ENCODE measurements around the gene LIMCH1.
"Not testable (repeated sequence)": the region's sequence is repeated elsewhere in the genome, so short reads cannot be mapped to it uniquely, and the experiment has no call there.

Gene LIMCH1

GRCh38 chr4:41711654-41712053 lies 173.7 kb downstream of the LIMCH1 start:
- not testable (repeated sequence) for H3K4me1 ChIP-seq (ENCODE audit: control insufficient read depth, insufficient read depth, low read length); H3K4me3 ChIP-seq (ENCODE audit: low read length); H3K36me3 ChIP-seq (ENCODE audit: control insufficient read depth, insufficient read depth, low read length); H3K9me3 ChIP-seq (ENCODE audit: control insufficient read depth, low read length); H3K27me3 ChIP-seq (ENCODE audit: control insufficient read depth, insufficient read depth, low read length); H3K9ac ChIP-seq (ENCODE audit: low read length)

GRCh38 chr4:41712425-41712824 lies 174.5 kb downstream of the LIMCH1 start:
- no peaks in the 10 kb centered on the region for H3K4me1 ChIP-seq (ENCODE audit: control insufficient read depth, insufficient read depth, low read length)
- no peak overlapping the region for H3K4me3 ChIP-seq (ENCODE audit: low read length)
- H3K9me3 ChIP-seq (ENCODE audit: control insufficient read depth, low read length) = no peaks in the 10 kb centered on the region
- H3K36me3 ChIP-seq (ENCODE audit: control insufficient read depth, insufficient read depth, low read length) = no peaks in the 10 kb centered on the region
- H3K27me3 ChIP-seq (ENCODE audit: control insufficient read depth, insufficient read depth, low read length) = no peaks in the 10 kb centered on the region
- no peak overlapping the region for H3K9ac ChIP-seq (ENCODE audit: low read length)

DNA sequence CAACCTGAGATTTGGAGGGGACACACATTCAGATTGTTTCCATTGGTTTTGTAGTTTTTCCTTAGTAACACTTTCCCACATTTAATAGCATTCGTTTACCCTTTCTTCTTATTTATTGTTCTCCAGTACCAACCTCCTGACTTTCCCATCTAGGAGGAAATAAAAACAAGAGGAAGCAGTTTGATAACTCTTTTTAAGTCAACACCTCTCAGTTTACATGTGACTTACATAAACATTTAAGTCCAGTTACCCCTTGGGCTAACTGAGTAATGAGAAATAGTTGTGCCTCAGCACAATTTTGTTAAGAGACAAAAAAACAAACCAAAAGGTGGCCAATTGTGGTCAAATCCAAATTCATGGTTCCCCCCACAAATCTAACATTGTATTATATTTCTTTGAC lies 175.8 kb downstream of the LIMCH1 start:
- H3K27me3 ChIP-seq (ENCODE audit: control insufficient read depth, insufficient read depth, low read length) = no peaks in the 10 kb centered on the region
- H3K9ac ChIP-seq (ENCODE audit: low read length) = no peak overlapping the region
- no peak overlapping the region for H3K4me3 ChIP-seq (ENCODE audit: low read length)
- H3K9me3 ChIP-seq (ENCODE audit: control insufficient read depth, low read length) = no peaks in the 10 kb centered on the region
- no peaks in the 10 kb centered on the region for H3K4me1 ChIP-seq (ENCODE audit: control insufficient read depth, insufficient read depth, low read length)
- H3K36me3 ChIP-seq (ENCODE audit: control insufficient read depth, insufficient read depth, low read length) = no peaks in the 10 kb centered on the region

GRCh38 chr4:41714364-41715000 lies 176.5 kb downstream of the LIMCH1 start:
- Histone ChIP-seq H3K36me3 (ENCODE audit: control insufficient read depth, insufficient read depth, low read length) (no peaks in the 10 kb centered on the region), H3K9ac (ENCODE audit: low read length) (no peak overlapping the region), H3K4me1 (ENCODE audit: control insufficient read depth, insufficient read depth, low read length) (no peaks in the 10 kb centered on the region), H3K9me3 (ENCODE audit: control insufficient read depth, low read length) (no peaks in the 10 kb centered on the region), H3K4me3 (ENCODE audit: low read length) (no peak overlapping the region), H3K27me3 (ENCODE audit: control insufficient read depth, insufficient read depth, low read length) (no peaks in the 10 kb centered on the region)

DNA sequence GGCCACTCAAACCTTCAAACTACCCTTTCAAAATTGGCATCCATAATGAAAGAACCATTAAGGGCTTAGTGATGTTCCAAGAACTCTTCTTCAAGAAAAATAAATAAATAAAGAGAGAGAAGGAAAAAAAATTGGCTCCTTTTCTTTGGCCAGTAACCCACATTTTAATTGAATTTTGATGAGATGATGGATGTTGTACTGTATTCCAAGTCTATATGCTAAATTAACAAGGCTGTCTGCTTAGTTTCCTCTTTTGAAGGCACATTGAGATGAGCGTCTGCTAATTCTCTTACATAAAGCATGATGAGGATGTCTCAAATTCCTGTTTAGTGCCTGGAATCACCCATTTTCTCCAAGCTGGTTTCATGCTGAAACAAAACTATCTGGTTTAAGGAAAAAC lies 177.2 kb downstream of the LIMCH1 start:
- H3K36me3 ChIP-seq (ENCODE audit: control insufficient read depth, insufficient read depth, low read length) = no peaks in the 10 kb centered on the region
- H3K4me3 ChIP-seq (ENCODE audit: low read length) = no peak overlapping the region
- H3K4me1 ChIP-seq (ENCODE audit: control insufficient read depth, insufficient read depth, low read length) = no peaks in the 10 kb centered on the region
- no peaks in the 10 kb centered on the region for H3K27me3 ChIP-seq (ENCODE audit: control insufficient read depth, insufficient read depth, low read length)
- no peaks in the 10 kb centered on the region for H3K9me3 ChIP-seq (ENCODE audit: control insufficient read depth, low read length)
- no peak overlapping the region for H3K9ac ChIP-seq (ENCODE audit: low read length)

GRCh38 chr4:41718907-41719306 lies 180.9 kb downstream of the LIMCH1 start:
- Histone ChIP-seq H3K9me3 (ENCODE audit: control insufficient read depth, low read length) (no peaks in the 10 kb centered on the region), H3K4me1 (ENCODE audit: control insufficient read depth, insufficient read depth, low read length) (no peaks in the 10 kb centered on the region), H3K4me3 (ENCODE audit: low read length) (no peak overlapping the region), H3K9ac (ENCODE audit: low read length) (no peak overlapping the region), H3K27me3 (ENCODE audit: control insufficient read depth, insufficient read depth, low read length) (no peaks in the 10 kb centered on the region), H3K36me3 (ENCODE audit: control insufficient read depth, insufficient read depth, low read length) (no peaks in the 10 kb centered on the region)

DNA sequence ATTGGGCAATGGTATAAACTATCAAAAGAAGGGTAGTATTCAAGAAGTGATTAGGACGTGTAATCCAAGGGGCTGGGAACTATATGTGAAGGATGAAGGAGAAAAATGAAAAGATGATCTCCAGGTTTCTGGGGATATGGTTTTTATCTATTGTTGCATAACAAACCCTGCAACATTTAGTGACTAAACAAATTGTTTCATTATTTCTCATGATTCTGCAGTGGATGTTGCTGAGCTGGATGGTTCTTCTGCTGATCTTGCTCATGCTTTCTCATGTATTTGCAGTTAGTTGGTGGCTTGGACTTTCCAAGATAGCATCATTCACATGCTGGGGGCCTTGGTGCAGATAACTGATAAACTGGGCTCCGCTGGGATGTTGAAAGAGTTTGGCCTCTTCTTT lies 181.5 kb downstream of the LIMCH1 start:
- H3K9me3 ChIP-seq (ENCODE audit: control insufficient read depth, low read length) = no peaks in the 10 kb centered on the region
- H3K4me3 ChIP-seq (ENCODE audit: low read length) = no peak overlapping the region
- no peaks in the 10 kb centered on the region for H3K36me3 ChIP-seq (ENCODE audit: control insufficient read depth, insufficient read depth, low read length)
- no peaks in the 10 kb centered on the region for H3K27me3 ChIP-seq (ENCODE audit: control insufficient read depth, insufficient read depth, low read length)
- H3K9ac ChIP-seq (ENCODE audit: low read length) = no peak overlapping the region
- no peaks in the 10 kb centered on the region for H3K4me1 ChIP-seq (ENCODE audit: control insufficient read depth, insufficient read depth, low read length)

DNA sequence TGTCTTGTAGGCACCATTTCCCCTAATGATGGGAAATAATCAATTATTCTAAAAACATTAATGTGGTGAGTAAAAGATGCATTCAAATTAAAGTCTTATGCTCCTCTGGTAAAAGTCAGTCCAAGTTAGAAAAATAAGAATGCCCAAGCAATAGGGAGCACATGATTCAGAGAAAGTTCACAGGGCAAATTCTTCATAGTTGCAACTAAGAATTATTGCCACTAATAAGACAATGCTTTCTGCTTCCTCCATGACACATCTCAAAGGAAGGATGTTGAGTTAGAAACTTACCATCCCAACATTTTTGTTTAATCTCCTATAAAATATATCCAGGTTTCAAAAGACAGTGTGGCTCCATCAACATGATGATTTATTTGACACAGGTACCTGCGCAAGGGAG lies 184.2 kb downstream of the LIMCH1 start:
- Histone ChIP-seq H3K9me3 (ENCODE audit: control insufficient read depth, low read length) (no peaks in the 10 kb centered on the region), H3K4me3 (ENCODE audit: low read length) (no peak overlapping the region), H3K4me1 (ENCODE audit: control insufficient read depth, insufficient read depth, low read length) (no peaks in the 10 kb centered on the region), H3K27me3 (ENCODE audit: control insufficient read depth, insufficient read depth, low read length) (no peaks in the 10 kb centered on the region), H3K9ac (ENCODE audit: low read length) (no peak overlapping the region), H3K36me3 (ENCODE audit: control insufficient read depth, insufficient read depth, low read length) (no peaks in the 10 kb centered on the region)

GRCh38 chr4:41723286-41723685 lies 185.3 kb downstream of the LIMCH1 start:
- Histone ChIP-seq H3K9me3 (ENCODE audit: control insufficient read depth, low read length) (no peaks in the 10 kb centered on the region), H3K27me3 (ENCODE audit: control insufficient read depth, insufficient read depth, low read length) (no peaks in the 10 kb centered on the region), H3K9ac (ENCODE audit: low read length) (no peak overlapping the region), H3K4me1 (ENCODE audit: control insufficient read depth, insufficient read depth, low read length) (no peaks in the 10 kb centered on the region), H3K36me3 (ENCODE audit: control insufficient read depth, insufficient read depth, low read length) (no peaks in the 10 kb centered on the region), H3K4me3 (ENCODE audit: low read length) (no peak overlapping the region)

GRCh38 chr4:41725254-41725653 lies 187.3 kb downstream of the LIMCH1 start:
- Histone ChIP-seq H3K9ac (ENCODE audit: low read length) (no peak overlapping the region), H3K9me3 (ENCODE audit: control insufficient read depth, low read length) (no peaks in the 10 kb centered on the region), H3K4me1 (ENCODE audit: control insufficient read depth, insufficient read depth, low read length) (no peaks in the 10 kb centered on the region), H3K36me3 (ENCODE audit: control insufficient read depth, insufficient read depth, low read length) (no peaks in the 10 kb centered on the region), H3K27me3 (ENCODE audit: control insufficient read depth, insufficient read depth, low read length) (no peaks in the 10 kb centered on the region), H3K4me3 (ENCODE audit: low read length) (no peak overlapping the region)

GRCh38 chr4:41727861-41728572 lies 190.1 kb downstream of the LIMCH1 start:
- H3K36me3 ChIP-seq (ENCODE audit: control insufficient read depth, insufficient read depth, low read length) = no peaks in the 10 kb centered on the region
- peaks cover 2% of the 10 kb centered on the region for H3K27me3 ChIP-seq (ENCODE audit: control insufficient read depth, insufficient read depth, low read length)
- H3K4me1 ChIP-seq (ENCODE audit: control insufficient read depth, insufficient read depth, low read length) = no peaks in the 10 kb centered on the region

GRCh38 chr4:41728573-41728913 lies 190.6 kb downstream of the LIMCH1 start:
- Histone ChIP-seq H3K4me3 (ENCODE audit: low read length) (no peak overlapping the region), H3K9ac (ENCODE audit: low read length) (no peak overlapping the region), H3K27me3 (ENCODE audit: control insufficient read depth, insufficient read depth, low read length) (peaks cover 2% of the 10 kb centered on the region), H3K4me1 (ENCODE audit: control insufficient read depth, insufficient read depth, low read length) (no peaks in the 10 kb centered on the region), H3K9me3 (ENCODE audit: control insufficient read depth, low read length) (no peaks in the 10 kb centered on the region), H3K36me3 (ENCODE audit: control insufficient read depth, insufficient read depth, low read length) (no peaks in the 10 kb centered on the region)

More at GRCh38 chr4:41727861-41728572, 190.1 kb downstream of the LIMCH1 start:
- Histone ChIP-seq H3K4me3 (ENCODE audit: low read length) (no peak overlapping the region), H3K9me3 (ENCODE audit: control insufficient read depth, low read length) (no peaks in the 10 kb centered on the region), H3K9ac (ENCODE audit: low read length) (no peak overlapping the region)
